HG02571 (cell line): Measurements from ENCODE around the gene THADA.
"Not testable (repeated sequence)": the region's sequence is repeated elsewhere in the genome, so short reads cannot be mapped to it uniquely, and the experiment has no call there.

ENCODE experiments used
- ATAC-seq: cut with Tn5 transposase; IDR thresholded peaks from one replicate; pipeline ENCODE4 v1.9.1; 2021; ENCODE audit warnings: mild to moderate bottlenecking, moderate library complexity; ENCODE audit not compliant: unreplicated experiment

THADA gene

DNA sequence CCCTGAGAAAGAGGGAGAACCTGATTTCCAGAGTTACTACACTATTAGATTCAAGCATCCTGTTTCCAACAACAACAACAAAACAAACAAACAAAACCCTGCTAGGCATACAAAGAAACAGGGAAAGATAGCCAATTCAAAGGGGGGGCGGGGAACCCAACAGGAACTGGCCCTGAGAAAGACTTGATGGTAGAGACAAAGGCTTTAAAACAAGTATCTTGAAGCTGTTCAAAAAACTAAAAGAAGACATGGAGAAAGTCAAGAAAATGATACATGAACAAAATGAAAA is 147.1 kb downstream of the THADA start:
- ATAC-seq: no peak

DNA sequence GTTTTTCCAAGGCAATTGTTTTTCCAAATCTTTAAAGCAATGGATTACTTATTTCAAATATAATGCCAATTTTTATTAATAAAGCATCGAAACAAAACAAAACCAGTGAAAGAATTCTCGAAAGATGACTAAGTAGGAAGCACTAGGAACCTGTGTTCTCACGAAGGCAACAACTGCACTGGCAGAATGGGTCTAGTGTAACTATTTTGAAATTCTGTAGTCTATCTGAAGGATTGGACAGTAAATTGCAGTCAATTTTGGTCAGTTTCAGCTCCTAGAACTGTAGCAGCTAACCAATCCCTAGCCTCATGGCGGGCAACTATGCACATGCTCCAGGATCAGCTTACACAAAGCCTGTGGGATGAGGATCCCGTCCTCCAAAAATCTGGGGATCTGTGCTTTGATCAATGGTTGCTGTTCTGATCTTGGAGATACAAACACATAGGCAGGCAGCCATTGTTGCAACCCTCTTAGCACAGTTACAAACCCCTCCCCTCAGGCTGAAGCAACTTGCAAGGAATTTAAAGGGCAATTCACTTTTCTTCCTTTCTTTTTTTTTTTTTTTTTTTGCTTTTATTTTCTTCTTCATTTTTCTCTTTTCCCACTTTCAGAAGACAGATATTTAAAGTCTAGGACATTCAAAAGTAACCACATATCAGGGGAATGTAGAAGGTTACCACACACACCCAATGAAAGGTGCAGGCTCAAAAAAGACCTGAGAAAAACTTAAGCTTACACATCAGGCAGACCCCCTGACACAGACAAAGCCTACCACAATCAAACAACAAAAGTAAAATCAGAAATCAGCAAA is 147.6 kb downstream of the THADA start:
- no peak for ATAC-seq

DNA sequence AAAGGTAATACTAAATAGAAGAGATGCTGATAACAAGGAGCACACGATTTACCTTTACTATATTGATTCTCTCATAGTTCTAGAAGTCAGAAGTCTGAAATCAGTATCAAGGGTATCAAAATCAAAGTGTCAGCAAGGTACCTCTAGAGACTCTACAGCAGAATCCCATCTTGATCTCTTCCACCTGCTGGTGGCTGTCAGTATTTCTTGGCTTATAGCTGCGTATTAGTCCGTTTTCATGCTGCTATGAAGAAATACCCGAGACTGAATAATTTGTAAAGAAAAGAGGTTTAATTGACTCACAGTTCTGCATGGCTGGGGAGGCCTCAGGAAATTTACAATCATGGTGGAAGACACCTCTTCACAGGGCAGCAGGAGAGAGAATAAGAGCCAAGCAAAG is 149.1 kb downstream of the THADA start:
- not testable (repeated sequence) for ATAC-seq

DNA sequence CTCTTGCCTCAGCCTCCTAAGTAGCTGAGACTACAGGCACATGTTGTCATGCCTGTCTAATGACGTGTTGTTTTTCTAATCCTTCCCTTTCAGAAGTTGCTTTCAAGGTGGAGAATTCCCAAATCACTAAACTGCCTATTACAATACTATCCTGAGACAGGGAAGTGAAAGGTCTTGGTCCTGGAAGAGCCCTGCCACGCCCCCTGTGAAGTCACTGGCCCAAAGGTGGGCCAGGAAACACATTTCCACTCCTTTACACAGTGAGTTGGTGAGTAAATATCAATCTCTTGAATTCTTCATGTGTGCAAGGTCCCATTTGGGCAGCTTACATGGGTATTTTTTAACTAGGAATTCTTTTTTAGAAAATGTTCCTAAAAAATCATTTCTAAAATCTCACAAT is 150.1 kb downstream of the THADA start:
- ATAC-seq: no peak

DNA sequence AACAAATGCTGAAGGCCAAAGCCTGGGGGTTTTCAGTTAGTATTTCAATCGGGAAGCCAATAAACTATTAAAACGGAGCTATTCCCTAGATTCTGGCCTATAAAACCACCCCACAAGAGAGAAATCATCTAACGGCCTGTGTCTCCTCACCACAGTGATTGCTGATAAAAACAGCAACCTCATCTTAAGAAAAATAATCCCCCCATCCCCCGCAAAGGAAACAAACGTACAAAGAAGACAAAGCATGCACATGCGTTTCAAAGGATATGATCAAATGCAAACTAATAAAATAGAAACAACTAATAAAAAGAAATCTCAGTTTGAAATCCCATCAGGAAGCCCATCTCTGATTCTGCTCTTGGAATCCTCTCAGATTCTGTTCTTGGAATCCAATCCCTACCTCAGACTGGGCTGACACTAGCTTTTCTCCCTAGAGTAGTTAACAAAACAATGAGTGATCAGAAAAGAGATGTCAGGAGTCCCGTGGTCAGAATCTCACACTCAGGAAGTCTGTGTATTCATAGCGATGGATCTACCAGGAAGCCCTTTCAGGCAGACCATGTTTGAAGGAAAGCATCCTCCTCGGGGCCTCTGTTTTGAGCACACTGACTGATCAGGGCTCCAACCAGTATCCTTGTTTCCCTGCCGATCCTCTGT is 150.7 kb downstream of the THADA start:
- no peak for ATAC-seq

DNA sequence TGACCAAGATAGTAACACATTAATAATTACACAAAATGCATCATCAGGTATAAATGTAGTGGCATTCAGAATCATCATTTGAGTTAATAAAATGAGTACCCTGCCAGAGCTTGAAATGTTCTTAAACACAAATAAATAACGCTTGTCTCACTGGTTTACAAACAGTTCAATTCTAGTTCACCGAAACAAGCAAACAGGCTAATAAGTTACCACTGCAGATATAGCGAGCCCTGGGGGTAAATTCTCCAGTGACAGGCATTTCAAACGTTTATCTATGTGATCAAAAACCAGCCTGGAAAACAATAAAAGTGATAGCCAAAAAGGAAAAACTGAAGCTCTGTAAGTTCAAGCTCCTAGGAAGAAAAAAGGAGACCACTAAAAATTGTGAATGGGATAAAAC is 152.6 kb downstream of the THADA start:
- no peak for ATAC-seq

DNA sequence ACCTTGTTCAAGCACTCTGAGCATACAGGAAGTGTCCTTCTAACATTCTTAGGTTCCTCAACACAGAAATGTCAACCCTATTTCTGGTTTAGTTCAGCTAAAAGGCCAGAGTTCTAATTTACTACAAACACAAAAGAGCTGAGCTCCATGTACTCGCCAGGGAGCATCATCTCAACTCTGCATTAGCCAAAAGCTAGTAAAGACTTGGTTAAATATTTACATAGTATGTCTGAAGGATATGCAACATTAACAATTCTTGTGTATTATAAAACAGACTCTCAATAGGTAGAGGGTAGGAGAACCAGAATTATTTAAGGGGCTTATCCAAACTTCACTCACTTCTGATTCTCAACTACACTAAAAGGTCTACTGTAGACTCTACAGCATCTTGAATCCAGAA is 154.6 kb downstream of the THADA start:
- no peak for ATAC-seq

DNA sequence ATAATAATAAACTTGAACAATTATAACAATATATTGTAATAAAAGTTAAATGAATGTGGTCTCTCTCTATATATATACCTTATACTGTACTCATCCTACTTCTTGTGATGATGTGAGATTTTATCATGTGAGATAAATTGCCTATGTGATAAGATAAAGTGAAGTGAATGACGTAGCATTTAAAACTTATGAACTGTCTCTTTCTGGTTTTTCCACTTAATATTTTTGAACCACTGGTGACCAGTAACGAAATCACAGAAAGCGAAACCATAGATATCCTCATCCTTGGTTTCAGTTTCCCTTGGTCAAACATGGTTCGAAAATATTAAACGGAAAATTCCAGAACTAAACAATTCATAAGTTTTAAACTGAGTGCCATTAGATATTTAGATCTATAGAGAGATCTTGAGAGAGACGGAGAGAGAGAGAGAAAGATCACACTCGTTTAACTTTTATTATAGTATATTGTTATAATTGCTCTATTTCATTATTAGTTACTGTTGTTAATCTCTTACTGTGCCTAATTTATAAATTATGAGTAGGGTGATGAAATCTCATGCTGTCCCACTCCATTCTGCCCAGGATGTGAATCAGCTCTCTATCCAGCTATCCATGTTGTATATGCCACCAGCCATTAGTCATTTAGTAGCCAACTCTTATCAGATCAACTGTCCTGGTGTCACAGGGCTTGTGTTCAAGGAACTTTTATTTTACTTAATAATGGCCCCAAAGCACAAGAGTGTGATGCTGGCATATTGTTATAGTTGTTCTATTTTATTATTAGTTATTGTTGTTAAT is 156.8 kb downstream of the THADA start:
- ATAC-seq: no peak

DNA sequence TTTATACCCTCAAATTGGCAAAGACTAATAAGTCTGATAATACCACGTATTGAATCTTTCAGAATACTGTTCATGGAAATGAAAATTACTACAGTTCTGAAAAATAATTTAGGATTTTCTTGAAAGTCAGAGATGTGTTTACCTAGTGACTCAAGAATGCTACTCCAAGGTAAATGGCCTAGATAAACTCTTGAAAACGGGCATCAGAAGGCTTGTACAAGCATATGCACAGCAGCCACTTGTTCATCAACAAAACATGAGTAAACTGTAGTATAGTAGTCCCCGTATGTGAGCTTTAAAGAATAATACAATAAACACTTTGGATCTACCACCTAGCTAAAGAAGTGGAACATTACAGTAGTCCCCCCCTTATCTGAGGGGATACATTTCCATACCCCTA is 157.5 kb downstream of the THADA start:
- no peak for ATAC-seq

DNA sequence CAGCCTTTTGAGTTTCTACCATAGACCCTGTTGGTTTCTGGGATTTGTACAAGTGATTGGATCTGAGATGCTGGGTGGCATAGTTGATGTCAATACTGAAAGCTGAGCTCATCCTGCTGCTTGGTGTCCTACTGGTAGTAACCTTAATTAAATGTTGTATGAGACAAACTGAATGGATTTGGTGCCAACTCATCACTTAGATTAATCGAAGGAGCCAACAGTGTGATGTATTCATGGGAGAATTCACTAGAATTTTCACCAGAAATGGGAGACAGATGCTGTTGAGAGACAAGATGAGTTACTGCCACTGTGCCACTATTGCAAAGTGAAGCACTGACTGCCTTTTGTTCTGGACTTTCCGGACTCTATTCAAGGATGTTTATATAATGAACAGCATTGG is 158.5 kb downstream of the THADA start:
- ATAC-seq: no peak

DNA sequence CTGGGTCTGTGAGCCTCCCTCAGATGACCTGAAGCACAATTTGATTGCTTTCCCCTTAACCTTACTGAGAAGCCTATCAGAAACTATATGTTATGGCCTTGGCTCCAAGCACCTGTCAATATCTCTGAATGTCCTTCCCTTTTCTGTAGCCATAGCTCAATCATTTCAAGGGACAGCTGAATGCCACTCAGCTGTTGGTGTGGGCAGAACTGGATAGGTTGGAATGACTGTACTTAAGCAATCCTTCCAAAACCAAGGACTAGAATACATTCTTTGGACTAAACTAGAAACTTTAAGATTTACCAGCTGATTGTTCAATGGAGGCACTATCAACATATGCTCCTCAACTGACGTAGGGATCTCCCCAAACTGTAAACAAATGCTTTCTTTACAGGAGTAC is 159.4 kb downstream of the THADA start:
- ATAC-seq: no peak

DNA sequence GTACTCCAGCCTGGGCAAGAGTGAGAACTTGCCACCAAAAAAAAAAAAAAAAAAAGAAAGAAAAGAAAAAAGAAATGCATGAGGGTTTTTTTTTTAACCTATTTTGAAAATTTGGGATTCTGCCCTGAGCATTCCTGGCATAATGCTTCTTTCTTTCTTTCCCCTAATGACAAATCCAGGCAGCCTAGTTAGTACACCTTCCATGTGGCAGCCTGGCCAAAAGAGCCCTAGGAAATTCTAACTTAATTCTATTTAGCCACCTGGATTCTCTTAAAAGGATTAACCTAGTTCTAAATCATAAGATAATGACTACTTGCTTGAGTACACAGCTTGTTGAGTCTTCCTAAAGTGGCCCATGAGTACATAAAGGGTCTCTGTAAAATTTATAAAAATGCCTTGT is 160.1 kb downstream of the THADA start:
- no peak for ATAC-seq

DNA sequence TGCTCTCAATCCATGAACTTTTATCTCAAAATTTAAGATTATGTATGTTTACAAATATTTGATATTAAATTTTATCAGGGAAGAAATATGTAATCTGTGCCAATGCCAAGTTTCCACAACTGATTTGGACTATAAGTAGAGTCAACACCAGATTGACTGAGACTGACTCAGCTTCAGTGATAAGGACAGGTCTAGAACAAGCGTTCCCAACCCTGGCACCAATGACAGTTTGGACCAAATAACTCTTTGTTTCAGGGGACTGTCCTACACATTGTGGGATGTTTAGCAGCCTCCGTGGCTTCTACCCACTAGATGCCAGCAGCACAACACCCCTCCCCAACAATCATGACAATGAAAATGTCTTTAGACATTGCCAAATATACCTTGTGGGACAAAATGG is 165.3 kb downstream of the THADA start:
- ATAC-seq: no peak

DNA sequence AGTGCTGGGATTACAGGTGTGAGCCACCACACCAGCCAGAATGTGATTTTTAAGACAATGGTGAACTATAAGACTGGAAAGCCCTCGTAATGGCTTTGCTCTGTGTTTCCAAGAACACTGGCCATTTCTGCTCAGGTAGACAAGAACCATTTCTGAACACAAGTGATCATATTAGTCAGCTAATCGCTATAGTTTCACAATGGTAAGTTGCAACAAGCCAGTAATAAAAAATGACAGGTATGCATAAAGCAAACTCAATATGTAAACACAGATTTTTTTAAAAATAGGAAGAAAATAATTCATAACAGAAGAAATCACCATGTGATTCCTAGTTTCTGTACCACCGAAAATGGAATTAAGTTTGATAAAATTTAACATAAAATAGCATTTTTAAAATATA is 166.5 kb downstream of the THADA start:
- no peak for ATAC-seq

DNA sequence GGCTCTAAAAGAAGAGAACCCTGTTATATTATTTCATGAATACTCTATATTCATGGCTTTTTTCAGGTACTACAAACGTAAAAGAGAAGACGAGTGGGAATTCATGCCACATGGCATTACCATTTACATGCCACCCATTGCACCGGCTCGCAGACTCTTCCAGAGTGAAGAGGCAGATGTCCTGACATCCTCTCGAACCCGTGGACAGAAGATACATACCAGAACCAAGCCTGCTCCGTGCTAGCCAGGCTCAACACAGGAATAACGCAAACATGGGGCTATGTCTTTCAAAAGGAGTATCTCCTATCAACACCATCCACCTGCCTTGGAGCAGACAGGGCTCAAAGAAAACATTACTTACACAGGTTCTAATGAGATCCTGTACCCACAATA is 168.8 kb downstream of the THADA start:
- no peak for ATAC-seq

DNA sequence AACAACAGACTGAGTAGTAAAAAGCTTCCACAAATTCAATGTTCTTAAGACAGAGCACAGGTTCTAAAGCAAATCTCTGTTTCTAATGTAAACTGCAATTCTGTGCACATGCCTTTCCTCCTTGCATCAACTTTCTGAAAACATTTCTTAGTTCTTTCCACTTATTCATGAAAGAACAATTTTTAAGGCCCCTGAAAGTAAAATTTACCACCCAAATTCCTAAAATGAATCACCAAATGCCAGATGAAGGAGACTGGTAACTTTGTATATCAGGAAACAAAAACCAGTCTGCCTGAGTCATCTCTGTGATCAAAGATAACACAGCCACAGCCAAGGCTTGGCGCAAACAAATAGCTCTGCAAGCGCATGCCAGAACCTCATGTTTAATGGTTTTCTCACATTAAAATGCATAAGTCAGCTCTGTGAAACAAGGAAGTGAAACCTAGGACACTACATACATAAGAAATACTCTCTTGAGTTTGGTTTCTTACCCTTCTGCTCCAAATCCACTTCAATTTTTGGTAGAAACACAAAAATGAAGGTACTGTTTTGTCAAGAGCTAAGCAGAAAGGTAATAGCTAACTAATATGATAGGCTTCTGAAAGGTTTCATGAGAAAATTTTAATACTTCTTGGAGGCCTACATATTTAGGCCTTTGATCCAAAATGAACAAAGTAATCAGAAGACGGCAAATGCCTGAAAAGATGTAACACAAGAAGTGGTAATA is 169.4 kb downstream of the THADA start:
- peak; percentile 81 for ATAC-seq

DNA sequence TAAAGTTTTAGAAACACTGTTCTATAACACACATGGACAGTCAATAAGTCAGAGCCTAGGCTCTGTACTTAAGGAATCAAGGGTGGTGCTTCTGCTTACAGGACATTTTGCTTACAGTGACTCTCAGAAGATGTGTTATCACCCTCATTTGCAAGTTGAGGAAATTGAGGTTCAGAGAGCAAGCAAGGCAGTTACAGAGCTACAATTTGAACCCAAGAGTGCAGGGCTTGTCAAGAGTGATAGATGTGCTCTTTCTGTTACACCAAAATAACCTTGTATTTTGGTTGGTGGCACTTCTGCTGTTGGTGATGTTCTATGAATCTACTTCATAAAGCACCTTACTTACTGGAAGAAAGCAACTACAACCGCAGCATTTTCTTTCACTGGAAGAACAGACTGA is 170.2 kb downstream of the THADA start:
- ATAC-seq: no peak

DNA sequence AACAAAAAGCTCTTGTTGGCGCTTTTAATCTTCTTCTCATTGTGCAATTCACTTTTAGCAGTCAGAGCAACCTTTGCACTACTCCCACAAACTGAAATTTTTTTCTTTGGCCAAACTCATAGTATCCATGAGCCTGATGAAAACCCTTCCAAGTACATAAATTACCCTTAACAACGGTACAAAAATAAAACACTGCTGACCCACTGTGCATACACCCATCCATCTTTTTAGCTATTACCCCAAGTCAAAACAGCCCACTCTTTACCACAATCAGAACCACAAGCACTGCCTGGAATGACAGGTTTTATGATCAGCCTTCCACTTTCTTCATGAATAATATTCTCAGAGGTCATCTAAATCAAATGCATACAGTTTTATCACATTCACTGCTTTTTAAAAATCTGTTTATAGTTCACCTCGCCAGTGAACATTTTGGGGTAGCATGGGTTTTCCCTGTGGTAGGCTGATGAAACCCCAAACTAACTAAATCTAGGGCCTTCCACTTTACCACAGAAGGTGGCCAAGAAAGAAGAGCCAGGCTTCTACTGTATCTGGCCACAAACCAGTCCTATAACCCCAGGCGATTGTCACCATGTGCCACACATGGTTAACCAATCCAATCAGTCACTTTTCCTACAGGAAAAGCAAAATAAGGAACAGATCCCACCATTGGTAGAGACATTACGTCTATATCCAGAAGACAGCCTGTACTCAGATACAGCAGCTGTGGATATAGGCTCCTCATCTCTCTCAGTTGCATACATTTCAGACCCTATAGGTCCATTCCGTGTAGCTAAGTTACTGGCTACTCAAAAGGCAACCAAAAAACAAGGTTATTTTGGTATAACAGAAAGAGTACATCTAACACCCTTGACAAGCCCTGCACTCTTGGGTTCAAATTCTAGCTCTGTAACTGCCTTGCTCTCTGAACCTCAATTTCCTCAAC is 171.3 kb downstream of the THADA start:
- no peak for ATAC-seq

DNA sequence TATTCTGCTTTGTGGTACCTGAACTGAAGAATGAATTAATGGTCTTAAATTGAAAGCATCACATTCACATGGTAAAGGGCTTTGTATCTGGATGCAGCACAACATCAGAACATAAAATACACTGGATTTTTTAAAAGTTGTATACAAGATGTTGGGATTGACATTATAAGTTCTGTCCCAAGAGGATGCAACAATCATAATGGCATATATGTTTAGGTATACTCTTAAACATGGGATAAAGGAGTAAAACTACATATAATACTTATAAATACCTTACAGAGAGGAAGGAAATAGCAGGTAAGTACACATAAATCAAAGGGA is 171.9 kb downstream of the THADA start:
- no peak for ATAC-seq

DNA sequence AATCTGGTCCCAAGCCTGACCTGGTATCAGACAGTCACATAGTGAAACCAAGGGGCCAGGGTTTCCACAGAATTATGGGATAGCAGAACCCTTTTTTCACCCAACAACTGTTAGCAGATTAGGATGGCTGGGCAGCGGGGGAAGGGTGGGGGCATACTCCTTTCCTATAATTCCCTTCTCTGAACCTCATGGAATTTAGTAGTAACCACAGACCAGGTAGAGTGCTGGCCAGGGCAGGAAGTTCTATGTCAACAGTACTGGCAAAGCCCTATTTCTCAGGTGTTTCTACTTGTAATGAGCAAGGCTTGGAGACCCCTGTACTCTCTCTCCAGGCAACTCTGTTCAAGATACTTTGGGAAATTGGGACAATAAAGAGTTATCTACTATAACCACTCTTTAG is 174.6 kb downstream of the THADA start:
- no peak for ATAC-seq

DNA sequence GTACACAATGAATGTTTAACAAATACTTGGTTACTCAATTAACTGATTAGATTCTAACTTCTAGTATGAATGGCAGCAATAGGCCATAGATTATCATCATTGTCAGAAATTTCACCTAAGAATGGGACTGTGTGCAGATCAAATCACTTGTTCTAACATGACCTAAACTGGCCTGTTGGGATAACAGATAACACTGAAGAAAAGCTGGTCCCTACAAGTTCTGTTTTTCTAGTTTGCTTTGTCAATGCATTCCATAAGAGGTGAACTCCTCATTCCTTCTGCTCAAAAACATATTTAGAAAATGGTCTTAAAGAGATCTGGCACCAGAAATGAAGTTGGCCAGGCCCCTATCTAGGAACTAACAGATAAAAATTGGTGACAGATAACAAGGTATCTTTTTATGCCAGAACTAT is 175.4 kb downstream of the THADA start:
- no peak for ATAC-seq
